GM11168 (cell line): ENCODE measurements around the gene FOXN1.

ENCODE experiments used
- in situ Hi-C: fragments of 300-500 bp; cut with MboI; formaldehyde crosslinking; loops from one replicate; pipeline ENCODE4 v1.12.0; 2022; ENCODE audit warnings: low sequenced_read_pairs; ENCODE audit not compliant: unreplicated experiment

Gene FOXN1

GRCh38 chr17:28476076-28476865 is 29.9 kb upstream of the FOXN1 start:
- in situ Hi-C loops, result no loop called here

DNA sequence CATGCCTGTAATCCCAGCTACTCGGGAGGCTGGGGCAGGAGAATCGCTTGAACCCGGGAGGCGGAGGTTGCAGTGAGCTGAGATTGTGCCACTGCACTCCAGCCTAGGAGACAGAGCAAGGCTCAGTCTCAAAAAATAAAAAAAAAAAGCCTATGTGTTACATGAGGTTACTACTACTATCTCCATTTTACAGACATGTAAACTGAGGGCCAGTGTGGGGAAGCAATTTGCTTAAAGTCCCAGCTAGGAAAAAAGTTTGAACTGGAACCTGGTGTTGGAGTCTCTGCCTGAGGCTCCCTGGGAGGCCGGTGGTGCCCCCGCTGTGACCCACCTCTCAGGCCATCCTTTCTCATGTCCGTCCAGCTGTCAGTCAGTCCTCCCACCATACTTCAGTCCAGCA is 28.2 kb upstream of the FOXN1 start:
- in situ Hi-C loops, result no loop called here

GRCh38 chr17:28478712-28479615 is 27.2 kb upstream of the FOXN1 start:
- in situ Hi-C loops, result no loop called here

DNA sequence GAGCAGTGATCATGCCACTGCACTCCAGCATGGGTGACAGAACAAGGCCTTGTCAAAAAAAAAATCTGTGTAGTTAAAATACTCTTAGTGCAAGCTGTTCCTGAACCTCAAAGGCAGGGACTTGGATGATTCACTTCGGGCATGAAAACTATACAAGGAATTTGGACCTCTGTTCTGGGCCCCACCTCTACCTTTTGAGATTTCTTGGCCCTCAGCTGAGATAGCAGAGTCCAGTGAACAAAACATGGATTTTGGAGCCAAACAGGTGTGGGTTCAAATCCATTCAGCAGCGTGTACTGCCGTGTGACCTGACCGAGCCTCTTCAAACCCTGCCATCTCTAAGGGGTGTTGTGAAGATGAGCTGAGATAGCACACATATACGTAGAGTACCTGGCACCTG is 25.9 kb upstream of the FOXN1 start:
- in situ Hi-C loops, result no loop called here

DNA sequence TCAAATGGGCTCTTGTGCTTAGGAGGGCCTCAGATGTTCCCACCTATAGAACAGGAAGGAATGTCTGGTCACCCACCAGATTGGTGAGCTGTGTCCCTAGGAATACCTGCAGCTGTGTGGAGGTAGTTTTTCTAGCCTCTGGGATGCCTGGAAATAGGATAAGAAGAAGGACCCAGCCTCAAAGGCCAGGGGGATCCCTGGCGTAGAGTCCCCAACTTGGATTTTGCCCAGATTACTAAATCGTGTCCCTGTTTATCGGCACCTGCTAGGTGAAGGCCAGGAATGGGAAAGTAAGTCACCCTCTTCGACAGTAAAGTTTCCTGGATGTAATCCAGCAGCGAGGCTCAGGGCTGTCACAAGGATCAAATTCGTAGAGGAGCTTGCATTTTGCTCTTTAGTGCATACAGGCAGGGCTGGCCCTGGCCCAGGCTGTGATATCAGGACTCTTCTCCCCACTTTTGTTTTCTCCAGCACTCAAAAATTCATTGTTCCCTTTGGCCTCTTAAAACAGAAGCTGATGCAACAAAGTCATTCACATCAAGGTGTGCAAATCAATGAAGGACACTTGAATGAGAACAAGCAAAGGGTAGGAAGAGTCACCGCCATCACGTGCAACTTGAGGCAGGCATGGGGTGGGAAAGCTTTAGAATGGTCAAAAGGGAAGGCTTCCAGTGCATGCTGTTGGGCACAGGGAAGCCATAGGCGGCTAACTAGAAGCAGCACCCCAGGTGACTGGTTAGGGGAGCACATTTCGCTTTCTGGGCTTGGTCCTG is 25.2 kb upstream of the FOXN1 start:
- in situ Hi-C loops, result no loop called here

GRCh38 chr17:28482551-28483199 is 23.5 kb upstream of the FOXN1 start:
- in situ Hi-C loops, result no loop called here

- in situ Hi-C loops, result no loop called here
These were observed 21.9 kb upstream of the FOXN1 start for GRCh38 chr17:28484296-28484695.

DNA sequence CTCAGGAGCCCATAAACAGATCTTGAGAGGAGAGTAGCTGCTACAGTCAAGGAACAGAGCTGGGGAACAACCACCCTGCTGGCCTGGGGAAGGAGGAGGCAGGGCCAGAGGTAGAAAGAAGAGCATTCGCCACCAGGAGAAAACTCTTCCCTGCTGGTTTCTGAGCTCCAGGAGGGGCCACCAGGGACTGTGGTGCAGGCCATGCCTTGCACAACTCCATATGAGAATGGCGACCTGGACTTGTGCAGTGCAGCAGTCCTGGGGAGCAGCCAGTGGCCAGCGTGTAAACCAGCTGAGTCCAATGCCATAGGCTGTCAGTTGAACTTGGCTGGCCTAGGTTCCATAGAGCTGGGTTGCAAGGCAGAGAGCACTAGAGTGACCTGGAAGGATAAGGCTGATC is 21.1 kb upstream of the FOXN1 start:
- in situ Hi-C loops, result no loop called here

GRCh38 chr17:28487881-28488532 is 18.1 kb upstream of the FOXN1 start:
- in situ Hi-C loops, result no loop called here

DNA sequence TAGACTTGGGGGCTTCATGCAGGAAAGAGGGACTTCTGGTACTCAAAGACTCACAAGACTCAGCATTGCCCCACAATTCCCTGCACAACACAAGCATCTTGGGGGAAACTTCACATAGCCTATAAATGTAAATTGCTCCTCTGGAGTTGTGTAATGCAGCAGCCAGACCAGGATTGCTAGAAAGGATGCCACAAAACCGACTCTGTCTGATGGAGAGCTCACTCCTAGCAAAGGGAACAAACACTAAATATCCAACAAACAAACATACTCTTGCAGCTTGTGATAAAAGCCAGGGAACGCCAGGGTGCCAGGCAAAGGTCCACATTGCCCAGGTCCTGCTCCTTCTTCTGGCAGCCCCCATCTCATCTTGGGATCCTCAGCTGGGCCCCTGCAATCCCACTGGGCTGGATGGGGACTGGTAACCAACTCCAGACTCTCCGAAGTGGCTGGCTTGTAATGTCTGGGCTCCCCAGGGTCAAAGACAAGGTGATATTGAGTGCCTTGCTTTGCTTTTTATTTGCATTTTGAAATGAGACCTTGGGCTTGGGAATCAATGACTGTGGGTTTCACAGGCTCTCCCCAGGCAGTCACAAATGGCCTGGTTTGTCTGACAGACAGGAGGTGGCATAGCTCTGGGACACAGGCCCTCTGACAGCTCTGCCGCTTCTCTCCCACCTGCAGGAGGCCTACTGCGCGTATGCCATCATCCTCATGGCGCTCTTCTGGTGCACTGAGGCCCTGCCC is 17.4 kb upstream of the FOXN1 start:
- in situ Hi-C loops, result no loop called here

GRCh38 chr17:28491286-28491685 is 14.9 kb upstream of the FOXN1 start:
- in situ Hi-C loops, result loop anchor here (10.0 kb wide), 1 partner anchor 54 kb away; no protein-coding TSS in a partner anchor

DNA sequence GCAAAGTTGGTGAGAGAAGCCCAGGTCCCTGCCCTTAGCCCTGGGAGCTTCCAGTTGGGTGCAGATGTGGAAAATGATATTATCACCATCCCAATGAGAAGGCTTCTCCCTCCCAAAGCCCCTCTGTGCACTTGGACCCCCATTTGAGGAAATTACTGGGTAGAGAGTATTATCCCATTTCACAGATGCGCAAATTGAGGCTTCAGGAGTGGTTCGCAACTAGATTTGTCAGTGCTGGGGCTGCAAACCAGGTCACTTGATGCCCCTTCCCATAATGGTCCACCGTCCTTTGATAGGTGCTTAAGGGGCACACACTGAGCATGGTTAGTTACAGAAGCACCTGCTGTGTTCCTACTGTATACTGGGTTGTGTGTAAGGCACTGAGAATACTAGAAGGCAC is 14.3 kb upstream of the FOXN1 start:
- in situ Hi-C loops, result loop anchor here (10.0 kb wide), 1 partner anchor 53 kb away; no protein-coding TSS in a partner anchor

- in situ Hi-C loops, result loop anchor here (10.0 kb wide), 1 partner anchor 52 kb away; no protein-coding TSS in a partner anchor
These were observed 13.5 kb upstream of the FOXN1 start for GRCh38 chr17:28492352-28493310.

GRCh38 chr17:28493460-28493859 is 12.7 kb upstream of the FOXN1 start:
- in situ Hi-C loops, result loop anchor here (10.0 kb wide), 1 partner anchor 51 kb away; no protein-coding TSS in a partner anchor

DNA sequence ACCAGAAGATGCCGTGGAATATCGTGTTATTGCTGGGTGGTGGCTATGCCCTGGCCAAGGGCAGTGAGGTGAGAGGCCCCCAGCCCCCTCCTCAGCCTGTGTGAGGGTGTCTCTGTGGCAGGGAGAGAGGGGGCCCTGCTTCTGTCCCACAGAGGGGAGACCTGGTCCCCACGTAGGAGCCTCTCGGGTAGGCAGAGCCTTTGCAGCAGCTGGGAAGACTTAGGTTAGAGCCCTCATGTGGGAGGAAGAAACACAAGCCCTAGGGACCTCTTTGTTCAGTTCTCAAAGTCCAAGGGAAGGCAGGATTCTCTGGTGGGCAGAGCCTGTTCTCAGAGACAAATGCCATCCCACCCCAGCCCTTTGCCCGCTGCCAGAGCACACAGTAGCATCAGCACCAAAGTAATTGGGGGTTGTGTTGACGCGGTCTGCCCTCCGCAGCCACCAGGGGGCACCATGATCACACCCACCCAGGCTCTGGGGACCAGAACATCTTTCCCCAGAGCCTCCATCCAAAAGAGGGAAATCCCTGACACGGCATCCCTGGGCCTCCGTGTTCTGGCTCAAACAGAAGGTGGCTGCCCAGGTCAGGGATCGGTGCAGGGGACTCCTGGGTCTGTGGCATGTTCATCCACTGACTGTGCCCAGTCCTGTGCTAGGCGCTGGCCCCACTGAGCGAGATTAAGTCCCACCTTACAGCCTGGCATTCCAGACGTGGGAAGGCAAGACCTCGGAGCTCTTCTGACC is 11.5 kb upstream of the FOXN1 start:
- in situ Hi-C loops, result loop anchor here (10.0 kb wide), 1 partner anchor 50 kb away; no protein-coding TSS in a partner anchor

DNA sequence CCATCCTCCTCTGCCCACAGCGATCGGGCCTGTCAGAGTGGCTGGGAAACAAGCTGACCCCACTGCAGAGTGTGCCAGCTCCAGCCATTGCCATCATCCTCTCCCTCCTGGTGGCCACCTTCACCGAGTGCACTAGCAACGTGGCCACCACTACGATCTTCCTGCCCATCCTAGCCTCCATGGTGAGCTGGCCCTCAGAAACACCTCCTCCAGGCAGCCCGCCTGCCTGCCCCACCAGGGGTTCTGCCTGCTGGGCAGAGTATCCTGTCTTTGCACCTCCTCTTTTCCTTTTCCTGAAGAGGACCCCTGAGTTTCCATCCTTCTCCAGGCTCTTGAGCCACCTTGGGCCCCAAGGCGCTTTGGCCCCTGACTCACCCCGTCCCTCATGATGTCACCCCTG is 10.5 kb upstream of the FOXN1 start:
- in situ Hi-C loops, result loop anchor here (10.0 kb wide), 1 partner anchor 49 kb away; no protein-coding TSS in a partner anchor

- in situ Hi-C loops, result loop anchor here (10.0 kb wide), 1 partner anchor 47 kb away; no protein-coding TSS in a partner anchor
These were observed 8.2 kb upstream of the FOXN1 start for GRCh38 chr17:28497931-28498330.
